IgD-negative memory B cell (primary cell): ENCODE results near the gene PIEZO2. TPM values are rescaled to one million over a fixed set of nuclear protein-coding genes. Genes with fewer than 3 reads are reported as not detected.
A peak's percentile ranks its signal among the peaks of the same experiment; 100 is the strongest.
"Not testable (repeated sequence)": the region's sequence is repeated elsewhere in the genome, so short reads cannot be mapped to it uniquely, and the experiment has no call there.

Experiments
- H3K27ac Mint-ChIP-seq, 3 donors: one replicate each; pipeline ENCODE4 v1.8.0; 2020 to 2022; ENCODE audit warnings: mild to moderate bottlenecking in 3 of 3, mixed read lengths in 3 of 3, moderate library complexity in 1 of 3
- H3K27me3 Mint-ChIP-seq: one replicate; pipeline ENCODE4 v1.8.0; 2021; ENCODE audit warnings: mixed read lengths
- H3K36me3 Mint-ChIP-seq: one replicate; pipeline ENCODE4 v1.8.0; 2020; ENCODE audit warnings: mild to moderate bottlenecking, mixed read lengths
- H3K4me1 Mint-ChIP-seq, 3 donors: one replicate each; pipeline ENCODE4 v1.8.0; 2020 to 2022; ENCODE audit warnings: mixed read lengths in 3 of 3, mild to moderate bottlenecking in 1 of 3
- H3K4me3 Mint-ChIP-seq, 4 donors: one replicate each; pipeline ENCODE4 v1.8.0; 2020 to 2022; ENCODE audit warnings: mild to moderate bottlenecking in 4 of 4, mixed read lengths in 4 of 4, moderate library complexity in 3 of 4
- H3K9me3 Mint-ChIP-seq, 3 donors: one replicate each; pipeline ENCODE4 v1.8.0; 2020 to 2021; ENCODE audit warnings: mixed read lengths in 3 of 3, mild to moderate bottlenecking in 1 of 3
- polyA plus RNA-seq: library from polyadenylated mRNA; unstranded; fragments of 300-500 nt; fragmentation: Illumina TruSeq; gene quantifications from one replicate; pipeline ENCODE4 v1.2.3, GENCODE V29; 2021

PIEZO2 gene
- not detected for polyA plus RNA-seq

- H3K27ac Mint-ChIP-seq, result no peak within 1 kb of the TSS
- no peaks in the 10 kb centered on the region for H3K9me3 Mint-ChIP-seq
- peak within 1 kb of the TSS in 1 of 4 donors; percentile 24 for H3K4me3 Mint-ChIP-seq
- no peaks in the 10 kb centered on the region for H3K36me3 Mint-ChIP-seq
- peaks cover 24% of the 10 kb centered on the region for H3K27me3 Mint-ChIP-seq
- peaks cover 0 to 3% (median 0%) of the 10 kb centered on the region in 3 donors for H3K4me1 Mint-ChIP-seq
Observed at GRCh38 chr18:11149441-11150270, at the start of gene PIEZO2. PIEZO2 (minus strand) TSS chr18:11149569; CDS start chr18:11148588, 981 bp downstream.

- Mint-ChIP-seq H3K4me1 (peaks cover 0 to 2% (median 0%) of the 10 kb centered on the region in 3 donors), H3K9me3 (peaks cover 2 to 3% (median 2%) of the 10 kb centered on the region in 3 donors), H3K27me3 (peaks cover 1% of the 10 kb centered on the region), H3K36me3 (no peaks in the 10 kb centered on the region), H3K27ac (no peak overlapping the region), H3K4me3 (no peak overlapping the region)
Observed at GRCh38 chr18:11183637-11184036, 34.3 kb upstream of the PIEZO2 start.

GRCh38 chr18:11181629-11182028 is 32.3 kb upstream of the PIEZO2 start:
- H3K27ac Mint-ChIP-seq, H3K27me3 Mint-ChIP-seq, H3K9me3 Mint-ChIP-seq, H3K4me1 Mint-ChIP-seq, H3K4me3 Mint-ChIP-seq, H3K36me3 Mint-ChIP-seq: not testable (repeated sequence)

GRCh38 chr18:11179959-11180519 is 30.7 kb upstream of the PIEZO2 start:
- peaks cover 3 to 6% (median 3%) of the 10 kb centered on the region in 3 donors for H3K9me3 Mint-ChIP-seq
- no peaks in the 10 kb centered on the region for H3K4me1 Mint-ChIP-seq
- H3K27ac Mint-ChIP-seq, result no peak overlapping the region
- no peak overlapping the region for H3K4me3 Mint-ChIP-seq
- no peaks in the 10 kb centered on the region for H3K36me3 Mint-ChIP-seq
- H3K27me3 Mint-ChIP-seq, result no peaks in the 10 kb centered on the region

- Mint-ChIP-seq H3K4me3 (no peak overlapping the region), H3K36me3 (no peaks in the 10 kb centered on the region), H3K4me1 (no peaks in the 10 kb centered on the region), H3K27ac (no peak overlapping the region), H3K27me3 (no peaks in the 10 kb centered on the region), H3K9me3 (peaks cover 3 to 6% (median 3%) of the 10 kb centered on the region in 3 donors)
Observed at GRCh38 chr18:11178951-11179549, 29.7 kb upstream of the PIEZO2 start.

GRCh38 chr18:11177382-11177781 is 28.0 kb upstream of the PIEZO2 start:
- no peaks in the 10 kb centered on the region for H3K27me3 Mint-ChIP-seq
- H3K36me3 Mint-ChIP-seq, result no peaks in the 10 kb centered on the region
- peaks cover 3 to 6% (median 3%) of the 10 kb centered on the region in 3 donors for H3K9me3 Mint-ChIP-seq
- H3K4me3 Mint-ChIP-seq, result no peak overlapping the region
- no peak overlapping the region for H3K27ac Mint-ChIP-seq
- H3K4me1 Mint-ChIP-seq, result no peaks in the 10 kb centered on the region

- Mint-ChIP-seq H3K27me3 (no peaks in the 10 kb centered on the region), H3K36me3 (no peaks in the 10 kb centered on the region), H3K4me3 (no peak overlapping the region), H3K27ac (no peak overlapping the region), H3K4me1 (no peaks in the 10 kb centered on the region), H3K9me3 (peaks cover 0 to 6% (median 2%) of the 10 kb centered on the region in 3 donors)
Observed at GRCh38 chr18:11176481-11176881, 27.1 kb upstream of the PIEZO2 start.

GRCh38 chr18:11175266-11175979 is 26.1 kb upstream of the PIEZO2 start:
- no peak overlapping the region for H3K27ac Mint-ChIP-seq
- H3K9me3 Mint-ChIP-seq, result peaks cover 0 to 6% (median 1%) of the 10 kb centered on the region in 3 donors
- no peaks in the 10 kb centered on the region for H3K36me3 Mint-ChIP-seq
- no peaks in the 10 kb centered on the region for H3K27me3 Mint-ChIP-seq
- no peaks in the 10 kb centered on the region for H3K4me1 Mint-ChIP-seq
- H3K4me3 Mint-ChIP-seq, result no peak overlapping the region

- not testable (repeated sequence) for H3K4me3 Mint-ChIP-seq, H3K36me3 Mint-ChIP-seq, H3K27ac Mint-ChIP-seq, H3K9me3 Mint-ChIP-seq, H3K27me3 Mint-ChIP-seq, H3K4me1 Mint-ChIP-seq
Observed at GRCh38 chr18:11174179-11174578, 24.8 kb upstream of the PIEZO2 start.

GRCh38 chr18:11167778-11168177 is 18.4 kb upstream of the PIEZO2 start:
- H3K27ac Mint-ChIP-seq, result no peak overlapping the region
- H3K4me3 Mint-ChIP-seq, result no peak overlapping the region
- peaks cover 0 to 3% (median 0%) of the 10 kb centered on the region in 3 donors for H3K9me3 Mint-ChIP-seq
- H3K36me3 Mint-ChIP-seq, result peaks cover 3% of the 10 kb centered on the region
- H3K27me3 Mint-ChIP-seq, result peaks cover 2% of the 10 kb centered on the region
- no peaks in the 10 kb centered on the region for H3K4me1 Mint-ChIP-seq

GRCh38 chr18:11165952-11166351 is 16.6 kb upstream of the PIEZO2 start:
- Mint-ChIP-seq H3K9me3 (peaks cover 0 to 3% (median 3%) of the 10 kb centered on the region in 3 donors), H3K27ac (no peak overlapping the region), H3K4me1 (no peaks in the 10 kb centered on the region), H3K4me3 (no peak overlapping the region), H3K27me3 (peaks cover 2% of the 10 kb centered on the region), H3K36me3 (peaks cover 3% of the 10 kb centered on the region)

- H3K4me1 Mint-ChIP-seq, result no peaks in the 10 kb centered on the region
- peaks cover 3% of the 10 kb centered on the region for H3K36me3 Mint-ChIP-seq
- peaks cover 0 to 3% (median 3%) of the 10 kb centered on the region in 3 donors for H3K9me3 Mint-ChIP-seq
- H3K27me3 Mint-ChIP-seq, result peaks cover 2% of the 10 kb centered on the region
- no peak overlapping the region for H3K4me3 Mint-ChIP-seq
- no peak overlapping the region for H3K27ac Mint-ChIP-seq
Observed at GRCh38 chr18:11165138-11165537, 15.8 kb upstream of the PIEZO2 start.

GRCh38 chr18:11163665-11164064 is 14.3 kb upstream of the PIEZO2 start:
- Mint-ChIP-seq H3K27me3 (peaks cover 2% of the 10 kb centered on the region), H3K36me3 (peaks cover 3% of the 10 kb centered on the region), H3K9me3 (peaks cover 0 to 3% (median 2%) of the 10 kb centered on the region in 3 donors), H3K27ac (no peak overlapping the region), H3K4me1 (no peaks in the 10 kb centered on the region), H3K4me3 (no peak overlapping the region)

GRCh38 chr18:11162889-11163288 is 13.5 kb upstream of the PIEZO2 start:
- Mint-ChIP-seq H3K27ac (no peak overlapping the region), H3K4me1 (no peaks in the 10 kb centered on the region), H3K27me3 (peaks cover 2% of the 10 kb centered on the region), H3K36me3 (peaks cover 3% of the 10 kb centered on the region), H3K4me3 (no peak overlapping the region), H3K9me3 (peaks cover 0 to 3% (median 0%) of the 10 kb centered on the region in 3 donors)

GRCh38 chr18:11162462-11162861 is 13.1 kb upstream of the PIEZO2 start:
- H3K4me1 Mint-ChIP-seq, result no peaks in the 10 kb centered on the region
- H3K9me3 Mint-ChIP-seq, result peaks cover 0 to 3% (median 0%) of the 10 kb centered on the region in 3 donors
- H3K27ac Mint-ChIP-seq, result no peak overlapping the region
- H3K36me3 Mint-ChIP-seq, result peaks cover 3% of the 10 kb centered on the region
- peaks cover 2% of the 10 kb centered on the region for H3K27me3 Mint-ChIP-seq
- no peak overlapping the region for H3K4me3 Mint-ChIP-seq
